Stimulated activated CD4-positive, alpha-beta T cell treated with anti-CD3 and anti-CD28 coated beads, Interleukin-1b, Interleukin-23, amount 100 ng/mL, for 4 hours (primary cell): ENCODE results near the gene PLAA.
A peak's percentile ranks its signal among the peaks of the same experiment; 100 is the strongest.
"Not testable (repeated sequence)": the region's sequence is repeated elsewhere in the genome, so short reads cannot be mapped to it uniquely, and the experiment has no call there.

Source experiments
- DNase-seq, 2 donors: peaks; one replicate each; pipeline ENCODE4 v3.0.0-alpha.2; 2020; ENCODE audit warnings: low read depth in 2 of 2

Gene PLAA

GRCh38 chr9:26935847-26936246 is 11.2 kb downstream of the PLAA start:
- DNase-seq: no peak

- no peak for DNase-seq
Measured at GRCh38 chr9:26928902-26929495, 18.0 kb downstream of the PLAA start.

GRCh38 chr9:26925609-26926008 is 21.4 kb downstream of the PLAA start:
- no peak for DNase-seq

- no peak for DNase-seq
Measured at GRCh38 chr9:26919698-26920097, 27.3 kb downstream of the PLAA start.

GRCh38 chr9:26913138-26913668 is 33.8 kb downstream of the PLAA start:
- DNase-seq: no peak

GRCh38 chr9:26904671-26905070 is 42.4 kb downstream of the PLAA start:
- DNase-seq: no peak

- DNase-seq: no peak
Measured at GRCh38 chr9:26904070-26904469, 43.0 kb downstream of the PLAA start.

GRCh38 chr9:26893030-26893676 is 53.9 kb downstream of the PLAA start:
- no peak for DNase-seq

- DNase-seq: peak; percentile 89 to 92
Measured at GRCh38 chr9:26892251-26893029, 54.6 kb downstream of the PLAA start, which contains the start of gene CAAP1. CAAP1 (minus strand) TSS chr9:26892802; CDS start chr9:26892715, 87 bp downstream.

- no peak for DNase-seq
Measured at GRCh38 chr9:26891726-26892125, 55.3 kb downstream of the PLAA start.

- DNase-seq: no peak
Measured at GRCh38 chr9:26888271-26888670, 58.8 kb downstream of the PLAA start.

- DNase-seq: no peak
Measured at GRCh38 chr9:26882154-26882553, 64.9 kb downstream of the PLAA start.

- no peak for DNase-seq
Measured at GRCh38 chr9:26880262-26880661, 66.8 kb downstream of the PLAA start.

GRCh38 chr9:26875155-26875554 is 71.9 kb downstream of the PLAA start:
- DNase-seq: not testable (repeated sequence)

GRCh38 chr9:26870292-26870691 is 76.8 kb downstream of the PLAA start:
- DNase-seq: no peak

- DNase-seq: no peak
Measured at GRCh38 chr9:26863074-26863473, 84.0 kb downstream of the PLAA start.

- DNase-seq: no peak
Measured at GRCh38 chr9:26856413-26857032, 90.5 kb downstream of the PLAA start.
